Muscle of leg (tissue), 11 donors: ENCODE results near the gene GLT8D2. TPM values are rescaled to one million over a fixed set of nuclear protein-coding genes. Genes with fewer than 3 reads are reported as not detected.

Experiments used
- DNase-seq: peaks from one replicate; pipeline ENCODE4 v3.0.0; 2013
- H3K27ac ChIP-seq: one replicate; pipeline ENCODE4 v1.5.1; 2013; ENCODE audit warnings: mild to moderate bottlenecking, low read length, control low read depth
- H3K27me3 ChIP-seq: one replicate; pipeline ENCODE4 v1.6.1; 2013; ENCODE audit warnings: low read length; ENCODE audit not compliant: control insufficient read depth, insufficient read depth
- H3K36me3 ChIP-seq: one replicate; pipeline ENCODE4 v1.6.1; 2013; ENCODE audit warnings: low read length; ENCODE audit not compliant: control insufficient read depth, insufficient read depth
- H3K4me1 ChIP-seq: one replicate; pipeline ENCODE4 v1.6.1; 2013; ENCODE audit warnings: low read length; ENCODE audit not compliant: control insufficient read depth, insufficient read depth
- H3K4me3 ChIP-seq: one replicate; pipeline ENCODE4 v1.5.1; 2013; ENCODE audit warnings: low read length, control low read depth
- H3K9me3 ChIP-seq: replicated peaks from 2 replicates; pipeline ENCODE4 v1.6.1; 2013; ENCODE audit warnings: low read depth, low read length; ENCODE audit not compliant: control insufficient read depth
- WGBS: methylation state at CpG from one replicate; pipeline ENCODE4 v1.1.5; 2013; ENCODE audit warnings: missing lambda C conversion rate; ENCODE audit not compliant: insufficient coverage; 5-methylcytosine and 5-hydroxymethylcytosine counted together
- polyA plus RNA-seq, 8 donors: library from polyadenylated mRNA; unstranded; fragments of 120-200 nt; gene quantifications; one replicate each; pipeline versions ENCODE4 v1.2.1 to v1.2.3, GENCODE V29; 2013; ENCODE audit warnings: inconsistent platforms in 1 of 8, low replicate concordance in 1 of 8; ENCODE audit not compliant: insufficient read length in 8 of 8, insufficient read depth in 1 of 8
- total RNA-seq: library from RNA; stranded (reverse); fragments of 120-200 nt; gene quantifications from one replicate; pipeline ENCODE4 v1.2.4, GENCODE V29; 2013

Gene GLT8D2
- total and polyA plus RNA-seq, 9 donors: 44.5 to 74.9 (median 54.1) TPM

DNA sequence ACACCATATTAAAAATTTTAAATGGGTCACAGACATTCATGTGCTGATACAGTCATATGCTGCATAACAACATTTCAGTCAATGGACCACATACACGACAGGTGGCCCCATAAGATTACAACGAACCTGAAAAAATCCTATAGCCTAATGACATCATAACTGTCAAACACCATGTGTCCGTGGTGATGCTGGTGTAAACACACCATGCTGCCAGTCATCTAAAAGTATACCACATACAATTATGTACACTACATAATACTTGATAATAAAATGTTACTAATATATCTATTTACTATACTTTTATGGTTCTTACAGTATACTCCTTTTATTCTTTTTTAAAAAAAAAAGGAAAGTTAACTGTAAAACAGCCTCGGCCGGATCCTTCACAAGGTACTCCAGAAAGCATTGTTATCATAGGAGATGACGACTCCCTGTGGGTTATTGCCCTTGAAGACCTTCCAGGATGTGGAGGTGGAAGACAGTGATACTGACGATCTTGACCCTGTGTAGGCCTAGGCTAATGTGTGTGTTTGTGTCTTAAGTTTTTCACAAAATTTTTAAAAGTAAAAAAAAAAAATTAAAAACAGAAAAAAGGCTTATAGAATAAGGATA lies 89.3 kb downstream of the GLT8D2 start:
- Histone ChIP-seq H3K27ac (no peak overlapping the region), H3K4me3 (no peak overlapping the region), H3K27me3 (no peaks in the 10 kb centered on the region), H3K4me1 (peaks cover 17% of the 10 kb centered on the region), H3K9me3 (no peaks in the 10 kb centered on the region), H3K36me3 (peaks cover 2% of the 10 kb centered on the region)
- DNase-seq: no peak
- WGBS: 87% methylated on average over 3 of the region's 7 CpGs

DNA sequence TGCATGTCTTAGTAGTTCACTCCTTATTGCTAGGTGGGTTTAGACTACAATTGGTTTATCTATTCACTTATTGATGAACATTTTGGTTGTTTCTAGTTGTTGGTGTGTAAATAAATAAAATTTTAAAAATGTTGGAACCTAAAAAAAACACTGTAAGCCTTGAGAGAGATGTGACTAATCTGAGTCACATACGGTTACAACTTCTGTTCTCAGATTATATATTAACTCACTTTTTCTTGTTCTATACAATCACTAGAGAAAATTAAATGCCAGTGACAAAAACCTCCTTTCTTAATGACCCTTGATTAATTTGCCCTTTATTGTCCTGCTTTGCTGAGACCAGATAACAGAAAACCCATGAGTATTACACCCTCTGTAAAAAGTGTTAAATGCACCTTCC lies 91.4 kb downstream of the GLT8D2 start:
- Histone ChIP-seq H3K36me3 (peaks cover 13% of the 10 kb centered on the region), H3K9me3 (no peaks in the 10 kb centered on the region), H3K4me1 (peaks cover 11% of the 10 kb centered on the region), H3K4me3 (no peak overlapping the region), H3K27me3 (no peaks in the 10 kb centered on the region), H3K27ac (no peak overlapping the region)
- WGBS: no CpG with 5 or more reads among the region's 1 CpG
- no peak for DNase-seq

DNA sequence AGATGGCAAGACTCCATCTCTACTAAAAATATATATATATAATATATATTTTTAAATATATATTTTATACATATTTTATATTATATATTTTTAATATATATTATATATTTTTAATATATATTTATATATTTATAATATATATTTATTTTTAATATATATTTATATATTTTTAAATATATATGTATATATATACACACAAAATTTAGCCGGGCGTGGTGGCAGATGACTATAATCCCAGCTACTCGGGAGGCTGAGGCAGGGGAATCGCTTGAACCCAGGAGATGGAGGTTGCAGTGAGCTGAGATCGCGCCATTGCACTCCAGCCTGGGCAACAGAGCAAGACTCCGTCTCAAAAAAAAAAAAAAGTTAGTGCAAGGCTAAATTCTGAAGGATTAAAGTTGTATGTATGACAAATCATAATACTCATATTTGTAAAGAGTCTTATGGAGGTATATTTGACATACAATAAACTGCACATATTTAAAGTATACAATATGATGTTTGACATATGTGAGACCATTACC lies 92.1 kb downstream of the GLT8D2 start:
- peaks cover 11% of the 10 kb centered on the region for H3K4me1 ChIP-seq
- H3K4me3 ChIP-seq: peak overlapping the region; percentile 93
- H3K36me3 ChIP-seq: peaks cover 17% of the 10 kb centered on the region
- H3K9me3 ChIP-seq: no peaks in the 10 kb centered on the region
- 100% methylated on average over 1 of the region's 7 CpGs for WGBS
- DNase-seq: no peak
- no peaks in the 10 kb centered on the region for H3K27me3 ChIP-seq
- H3K27ac ChIP-seq: peak overlapping the region; percentile 100

DNA sequence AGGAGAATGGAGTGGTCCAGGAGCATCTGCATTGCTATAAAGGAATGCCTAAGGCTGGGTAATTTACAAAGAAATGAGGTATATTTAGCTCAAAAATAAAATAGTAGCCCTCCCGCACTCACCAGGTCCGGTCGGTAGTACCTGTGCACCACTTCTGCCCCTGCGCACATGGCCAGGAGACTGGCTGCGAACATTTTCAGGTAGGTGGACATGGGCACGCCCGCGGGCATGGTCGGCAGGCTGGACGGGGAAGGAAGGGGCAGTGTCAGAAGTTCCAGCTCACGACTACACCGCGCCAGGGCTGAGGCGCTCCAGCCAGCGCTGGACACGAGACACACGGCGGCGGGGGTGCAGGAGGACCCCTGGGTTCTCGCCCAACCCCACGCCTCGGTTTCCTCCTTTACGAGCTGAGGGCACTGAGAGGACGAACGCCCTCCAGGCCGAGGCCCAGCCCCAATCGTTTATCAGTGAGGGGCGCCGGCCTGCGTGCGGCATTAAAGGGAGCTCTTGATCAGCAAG lies 93.4 kb downstream of the GLT8D2 start:
- DNase-seq: no peak
- peaks cover 23% of the 10 kb centered on the region for H3K36me3 ChIP-seq
- peak overlapping the region; percentile 100 for H3K27ac ChIP-seq
- under 1% methylated on average over 23 of the region's 31 CpGs for WGBS
- H3K9me3 ChIP-seq: no peaks in the 10 kb centered on the region
- H3K27me3 ChIP-seq: no peaks in the 10 kb centered on the region
- peak overlapping the region; percentile 93 for H3K4me3 ChIP-seq
- peaks cover 11% of the 10 kb centered on the region for H3K4me1 ChIP-seq

DNA sequence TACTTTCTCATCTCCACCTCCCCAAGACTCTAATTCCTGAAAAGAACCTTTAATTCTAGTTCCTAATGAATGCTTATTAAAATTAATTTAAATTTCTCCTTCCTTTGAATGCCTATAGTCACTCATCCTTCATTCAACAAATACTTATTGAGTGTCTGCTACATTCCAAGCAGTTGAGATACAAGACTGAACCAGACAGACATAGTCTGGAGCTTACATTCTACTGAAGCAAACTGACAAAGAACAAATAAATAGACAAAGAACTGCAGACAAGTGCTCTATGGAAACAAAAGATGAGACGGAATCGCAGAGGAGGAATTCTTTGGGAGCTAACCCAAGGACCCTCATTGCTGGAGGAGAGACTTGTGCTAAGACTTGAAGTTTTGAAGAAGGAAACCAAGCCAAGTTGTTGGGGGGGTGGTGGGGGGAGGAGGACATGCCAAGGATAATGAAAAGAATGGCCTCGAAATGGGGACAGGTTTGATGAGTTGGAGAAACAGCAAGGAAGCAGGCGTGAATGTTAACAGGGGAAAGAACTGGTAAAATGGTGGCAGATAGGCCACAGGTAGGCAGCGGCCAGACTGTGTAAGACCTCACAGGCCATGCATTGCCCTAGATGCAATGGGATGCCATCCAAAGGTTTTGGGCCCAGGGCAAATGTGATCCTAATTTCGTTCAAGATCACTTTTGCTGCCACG lies 94.0 kb downstream of the GLT8D2 start:
- Histone ChIP-seq H3K4me3 (peak overlapping the region; percentile 93), H3K9me3 (no peaks in the 10 kb centered on the region), H3K27me3 (no peaks in the 10 kb centered on the region), H3K36me3 (peaks cover 23% of the 10 kb centered on the region), H3K4me1 (peaks cover 11% of the 10 kb centered on the region), H3K27ac (no peak overlapping the region)
- no peak for DNase-seq
- WGBS: 20% methylated on average over 5 of the region's 7 CpGs

DNA sequence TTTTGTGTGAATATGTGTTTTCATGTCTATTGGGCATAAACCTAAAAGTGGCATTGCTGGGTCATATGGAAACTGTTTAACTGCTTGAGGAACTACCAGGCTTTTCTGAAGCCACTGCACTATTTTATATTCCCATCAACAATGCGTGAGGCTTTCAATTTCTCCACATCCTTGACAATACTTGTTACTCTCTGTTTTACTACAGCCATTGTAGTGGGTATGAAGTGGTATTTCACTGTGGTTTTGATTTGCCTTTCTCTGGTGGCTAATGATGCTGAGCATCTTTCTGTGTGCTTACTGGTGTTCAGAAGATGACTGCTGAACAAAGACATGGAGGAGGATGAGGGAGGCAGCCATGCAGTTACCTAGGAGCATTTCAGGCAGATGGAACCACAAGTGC lies 97.5 kb downstream of the GLT8D2 start:
- peaks cover 39% of the 10 kb centered on the region for H3K36me3 ChIP-seq
- H3K9me3 ChIP-seq: no peaks in the 10 kb centered on the region
- no peaks in the 10 kb centered on the region for H3K27me3 ChIP-seq
- no peak overlapping the region for H3K27ac ChIP-seq
- no CpG with 5 or more reads among the region's 1 CpG for WGBS
- no peak overlapping the region for H3K4me3 ChIP-seq
- H3K4me1 ChIP-seq: peaks cover 9% of the 10 kb centered on the region
- DNase-seq: no peak

DNA sequence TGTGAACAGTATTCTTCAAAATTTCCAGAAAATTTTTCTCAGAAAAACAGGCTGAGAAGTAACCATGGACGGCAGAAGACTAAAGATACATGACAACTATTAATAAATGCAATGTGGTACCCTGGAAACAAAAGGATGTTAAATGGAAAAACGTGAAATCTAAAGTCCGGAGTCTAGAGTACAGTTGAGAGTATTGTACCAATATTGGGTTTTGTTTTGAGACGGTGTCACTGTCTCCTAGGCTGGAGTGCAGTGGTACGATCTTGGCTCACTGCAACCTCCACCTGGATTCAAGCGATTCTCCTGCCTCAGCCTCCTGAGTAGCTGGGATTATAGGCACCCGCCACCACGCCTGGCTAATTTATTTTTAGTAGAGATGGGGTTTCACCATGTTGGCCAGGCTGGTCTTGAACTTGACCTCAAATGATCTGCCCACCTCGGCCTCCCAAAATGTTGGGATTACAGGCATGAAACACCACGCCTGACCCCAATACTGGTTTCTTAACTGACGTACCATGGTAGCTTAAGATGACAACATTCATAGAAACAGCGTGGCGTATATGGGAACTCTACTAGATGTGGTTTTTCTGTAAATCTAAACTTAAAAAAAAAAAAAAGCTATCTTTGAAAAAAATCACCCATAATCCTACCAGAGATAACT lies 101.1 kb downstream of the GLT8D2 start:
- Histone ChIP-seq H3K27me3 (no peaks in the 10 kb centered on the region), H3K36me3 (peaks cover 57% of the 10 kb centered on the region), H3K9me3 (no peaks in the 10 kb centered on the region), H3K4me3 (no peak overlapping the region), H3K27ac (no peak overlapping the region), H3K4me1 (no peaks in the 10 kb centered on the region)
- 81% methylated on average over 3 of the region's 13 CpGs for WGBS
- no peak for DNase-seq

DNA sequence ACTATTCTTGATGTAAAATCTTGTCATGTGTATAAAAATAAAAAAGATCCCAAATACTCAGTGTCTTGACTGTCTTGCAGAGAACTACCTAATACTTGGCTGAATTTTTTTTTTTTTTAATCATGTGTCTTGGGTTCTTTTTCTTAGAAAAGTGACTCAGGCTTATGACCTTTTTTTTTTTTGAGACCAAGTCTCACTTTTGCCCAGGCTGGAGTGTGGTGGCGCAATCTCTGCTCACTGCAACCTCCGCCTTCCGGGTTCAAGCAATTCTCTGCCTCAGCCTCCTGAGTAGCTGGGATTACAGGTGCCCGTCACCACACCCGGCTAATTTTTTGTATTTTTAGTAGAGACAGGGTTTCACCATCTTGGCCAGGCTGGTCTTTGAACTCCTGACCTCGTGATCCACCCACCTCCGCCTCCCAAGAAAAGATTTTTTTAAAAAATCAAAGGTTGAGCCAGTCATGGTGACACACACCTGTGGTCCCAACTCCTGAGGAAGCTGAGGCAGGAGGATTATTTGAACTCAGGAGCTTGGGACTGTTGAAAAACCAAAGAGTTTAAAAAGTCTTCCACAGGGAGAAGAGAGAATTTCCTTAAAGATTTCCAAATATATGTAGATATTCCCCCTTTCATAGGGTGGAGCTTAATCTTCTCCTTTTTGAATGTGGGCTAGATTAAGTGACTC lies 102.0 kb downstream of the GLT8D2 start:
- no peak for DNase-seq
- Histone ChIP-seq H3K27me3 (no peaks in the 10 kb centered on the region), H3K4me3 (no peak overlapping the region), H3K36me3 (peaks cover 54% of the 10 kb centered on the region), H3K27ac (no peak overlapping the region), H3K4me1 (no peaks in the 10 kb centered on the region), H3K9me3 (no peaks in the 10 kb centered on the region)
- no CpG with 5 or more reads among the region's 7 CpGs for WGBS

DNA sequence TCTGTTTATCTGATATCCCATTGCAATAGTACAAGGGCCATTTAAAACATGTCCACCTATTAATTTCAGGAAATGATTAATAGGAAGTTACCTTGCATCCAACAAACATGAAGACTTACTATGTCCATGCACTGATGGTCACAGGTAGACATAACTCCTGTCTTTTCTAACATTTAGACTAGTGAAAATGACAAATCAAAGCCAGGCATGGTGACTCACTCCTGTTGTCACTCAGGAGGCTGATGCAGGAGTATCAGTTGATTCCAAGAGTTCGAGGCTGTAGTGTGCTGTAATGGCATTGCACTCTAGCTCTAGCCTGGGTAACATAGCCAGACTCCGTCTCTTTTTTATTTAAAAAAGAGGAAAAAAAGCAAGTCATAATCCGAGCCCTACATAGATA lies 105.0 kb downstream of the GLT8D2 start:
- 60% methylated on average over 1 of the region's 3 CpGs for WGBS
- Histone ChIP-seq H3K4me1 (no peaks in the 10 kb centered on the region), H3K9me3 (no peaks in the 10 kb centered on the region), H3K27ac (no peak overlapping the region), H3K36me3 (peaks cover 56% of the 10 kb centered on the region), H3K27me3 (no peaks in the 10 kb centered on the region), H3K4me3 (no peak overlapping the region)
- no peak for DNase-seq
